ENCODE data around the gene INSR.
"Not testable (repeated sequence)": the region's sequence is repeated elsewhere in the genome, so short reads cannot be mapped to it uniquely, and the experiment has no call there.

Gene INSR

DNA sequence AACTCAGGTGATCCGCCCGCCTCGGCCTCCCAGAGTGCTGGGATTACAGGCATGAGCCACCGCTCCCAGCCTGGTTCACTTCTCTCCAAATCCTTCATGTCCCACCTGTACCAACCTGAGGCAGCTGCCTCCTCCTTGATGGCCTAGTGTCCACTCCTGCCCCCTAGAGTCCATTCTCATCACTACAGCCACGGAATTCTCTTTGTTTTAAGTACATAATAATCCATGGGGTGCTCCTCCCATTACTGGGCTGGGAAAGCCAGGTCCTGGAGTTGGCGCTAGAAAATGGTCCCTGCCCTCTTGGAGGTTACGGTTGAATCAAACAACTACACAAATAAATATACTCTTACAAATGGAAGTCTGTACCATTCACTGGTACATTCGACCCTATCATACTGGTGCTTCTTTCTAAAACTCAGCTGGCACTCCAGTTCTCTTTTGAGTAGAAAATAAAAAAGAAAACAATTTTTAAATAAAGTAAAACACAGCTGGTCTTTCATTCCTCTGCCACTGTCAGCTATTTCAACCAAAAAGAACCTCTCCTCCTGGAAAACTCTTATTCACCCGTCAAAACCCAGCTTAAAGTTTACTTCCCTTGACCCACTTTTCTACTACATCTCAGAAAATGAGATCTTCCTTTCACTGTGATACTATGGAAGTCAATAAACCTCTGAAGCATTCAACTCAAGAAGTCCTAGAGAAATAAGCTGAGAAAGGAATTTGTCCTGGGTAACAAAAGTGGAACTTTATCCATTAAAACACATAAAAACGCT lies 32.1 kb upstream of the INSR start:
- Histone ChIP-seq H3K4me3 (ENCODE audit: extremely low read depth, insufficient read depth, low read length, poor library complexity, severe bottlenecking) (no peak overlapping the region), H3K9me3 (ENCODE audit: control insufficient read depth, low read length) (no peaks in the 10 kb centered on the region), H3K36me3 (ENCODE audit: control insufficient read depth, insufficient read depth, low read length) (no peaks in the 10 kb centered on the region), H3K27ac (ENCODE audit: low read depth, low read length, severe bottlenecking) (no peak overlapping the region), H3K4me1 (ENCODE audit: control insufficient read depth, insufficient read depth, low read length, poor library complexity, severe bottlenecking) (no peaks in the 10 kb centered on the region)
- WGBS, 2 experiments (ENCODE audit: insufficient coverage in 2 of 2), result 57 to 88% methylated on average over 5 to 7 of the region's 10 CpGs

DNA sequence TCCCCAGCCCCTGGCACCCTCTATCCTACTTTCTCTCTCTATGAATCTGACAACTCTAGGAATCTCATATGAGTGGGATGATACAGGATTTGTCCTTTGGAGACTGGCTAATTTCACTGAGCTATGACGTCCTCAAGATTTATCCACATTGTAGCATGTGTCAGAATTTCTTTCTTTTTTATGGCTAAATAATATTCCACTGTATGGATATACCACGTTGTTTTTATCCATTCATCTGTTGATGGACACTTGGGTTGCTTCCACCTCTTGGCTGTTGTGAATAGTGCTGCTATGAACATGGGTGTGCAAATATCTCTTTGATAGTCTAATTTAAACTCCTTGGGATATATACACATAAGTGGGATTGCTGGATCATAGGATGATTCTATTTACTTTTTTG lies 24.0 kb upstream of the INSR start:
- Histone ChIP-seq H3K36me3 (ENCODE audit: control insufficient read depth, insufficient read depth, low read length) (no peaks in the 10 kb centered on the region), H3K9me3 (ENCODE audit: control insufficient read depth, low read length) (no peaks in the 10 kb centered on the region), H3K27ac (ENCODE audit: low read depth, low read length, severe bottlenecking) (no peak overlapping the region), H3K4me3 (ENCODE audit: extremely low read depth, insufficient read depth, low read length, poor library complexity, severe bottlenecking) (no peak overlapping the region), H3K4me1 (ENCODE audit: control insufficient read depth, insufficient read depth, low read length, poor library complexity, severe bottlenecking) (no peaks in the 10 kb centered on the region)
- WGBS, 2 experiments (ENCODE audit: insufficient coverage in 2 of 2), result no CpG with 5 or more reads among the region's 2 CpGs

DNA sequence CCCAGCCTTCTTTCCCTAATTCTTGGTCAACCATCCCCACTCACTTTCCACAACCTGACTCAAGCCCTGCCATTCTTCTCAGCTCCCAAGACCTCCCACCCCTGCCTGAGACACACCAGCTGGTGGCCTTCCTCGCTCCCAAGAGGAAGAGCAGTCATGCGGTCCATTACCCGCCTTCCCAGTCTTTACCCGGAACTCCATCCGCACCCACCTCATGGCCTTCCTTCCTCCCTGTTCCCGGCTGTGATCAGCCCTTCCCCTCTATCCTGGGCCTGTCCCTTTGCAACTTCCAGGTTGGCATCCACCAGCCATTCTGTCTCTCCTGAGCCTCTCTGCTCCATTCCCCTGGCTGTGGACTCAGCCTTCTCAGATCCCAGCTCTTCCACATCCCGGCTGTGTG lies 18.6 kb upstream of the INSR start:
- Histone ChIP-seq H3K4me1 (ENCODE audit: control insufficient read depth, insufficient read depth, low read length, poor library complexity, severe bottlenecking) (no peaks in the 10 kb centered on the region), H3K27ac (ENCODE audit: low read depth, low read length, severe bottlenecking) (no peak overlapping the region), H3K4me3 (ENCODE audit: extremely low read depth, insufficient read depth, low read length, poor library complexity, severe bottlenecking) (no peak overlapping the region), H3K36me3 (ENCODE audit: control insufficient read depth, insufficient read depth, low read length) (no peaks in the 10 kb centered on the region), H3K9me3 (ENCODE audit: control insufficient read depth, low read length) (no peaks in the 10 kb centered on the region)
- 94 to 95% methylated on average over 6 of the region's 7 CpGs for WGBS, 2 experiments (ENCODE audit: insufficient coverage in 2 of 2)

DNA sequence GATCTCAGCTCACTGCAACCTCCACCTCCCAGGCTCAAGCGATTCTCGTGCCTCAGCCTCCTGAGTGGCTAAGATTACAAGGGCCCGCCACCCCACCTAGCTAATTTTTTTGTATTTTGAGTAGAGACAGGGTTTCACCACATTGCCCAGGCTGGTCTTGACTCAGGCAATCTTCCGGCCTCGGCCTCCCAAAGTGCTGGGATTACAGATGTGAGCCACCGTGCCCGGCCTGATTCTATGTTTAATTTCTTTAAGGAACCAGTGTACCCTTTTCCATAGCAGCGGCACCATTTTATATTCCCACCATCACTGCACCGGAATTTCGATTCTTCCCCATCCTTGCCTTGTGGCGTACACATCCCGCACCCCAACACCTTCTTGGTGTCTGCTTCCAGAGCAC lies 17.7 kb upstream of the INSR start:
- H3K4me1 ChIP-seq (ENCODE audit: control insufficient read depth, insufficient read depth, low read length, poor library complexity, severe bottlenecking), result no peaks in the 10 kb centered on the region
- no peak overlapping the region for H3K4me3 ChIP-seq (ENCODE audit: extremely low read depth, insufficient read depth, low read length, poor library complexity, severe bottlenecking)
- no peaks in the 10 kb centered on the region for H3K36me3 ChIP-seq (ENCODE audit: control insufficient read depth, insufficient read depth, low read length)
- no peak overlapping the region for H3K27ac ChIP-seq (ENCODE audit: low read depth, low read length, severe bottlenecking)
- 92 to 95% methylated on average over 10 to 11 of the region's 12 CpGs for WGBS, 2 experiments (ENCODE audit: insufficient coverage in 2 of 2)
- no peaks in the 10 kb centered on the region for H3K9me3 ChIP-seq (ENCODE audit: control insufficient read depth, low read length)

DNA sequence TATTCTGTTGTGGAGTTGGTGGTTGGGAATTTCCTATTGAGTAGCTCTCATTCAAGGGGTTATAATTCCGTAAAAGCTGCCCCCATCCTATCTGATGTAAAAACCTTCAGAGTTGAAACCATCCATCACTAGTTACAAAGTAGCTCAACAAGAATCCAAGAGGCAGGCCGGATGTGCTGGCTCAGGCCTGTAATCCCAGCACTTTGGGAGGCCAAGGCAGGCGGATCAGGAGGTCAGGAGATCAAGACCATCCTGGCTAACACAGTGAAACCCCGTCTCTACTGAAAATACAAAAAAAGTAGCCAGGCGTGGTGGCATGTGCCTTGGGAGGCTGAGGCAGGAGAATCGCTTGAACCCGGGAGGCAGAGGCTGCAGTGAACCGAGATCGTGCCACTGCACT lies 14.1 kb upstream of the INSR start:
- H3K4me1 ChIP-seq (ENCODE audit: control insufficient read depth, insufficient read depth, low read length, poor library complexity, severe bottlenecking); H3K9me3 ChIP-seq (ENCODE audit: control insufficient read depth, low read length); H3K27ac ChIP-seq (ENCODE audit: low read depth, low read length, severe bottlenecking); H3K36me3 ChIP-seq (ENCODE audit: control insufficient read depth, insufficient read depth, low read length); H3K4me3 ChIP-seq (ENCODE audit: extremely low read depth, insufficient read depth, low read length, poor library complexity, severe bottlenecking): not testable (repeated sequence)
- WGBS, 2 experiments (ENCODE audit: insufficient coverage in 2 of 2), result 93 to 94% methylated on average over 7 to 8 of the region's 9 CpGs

DNA sequence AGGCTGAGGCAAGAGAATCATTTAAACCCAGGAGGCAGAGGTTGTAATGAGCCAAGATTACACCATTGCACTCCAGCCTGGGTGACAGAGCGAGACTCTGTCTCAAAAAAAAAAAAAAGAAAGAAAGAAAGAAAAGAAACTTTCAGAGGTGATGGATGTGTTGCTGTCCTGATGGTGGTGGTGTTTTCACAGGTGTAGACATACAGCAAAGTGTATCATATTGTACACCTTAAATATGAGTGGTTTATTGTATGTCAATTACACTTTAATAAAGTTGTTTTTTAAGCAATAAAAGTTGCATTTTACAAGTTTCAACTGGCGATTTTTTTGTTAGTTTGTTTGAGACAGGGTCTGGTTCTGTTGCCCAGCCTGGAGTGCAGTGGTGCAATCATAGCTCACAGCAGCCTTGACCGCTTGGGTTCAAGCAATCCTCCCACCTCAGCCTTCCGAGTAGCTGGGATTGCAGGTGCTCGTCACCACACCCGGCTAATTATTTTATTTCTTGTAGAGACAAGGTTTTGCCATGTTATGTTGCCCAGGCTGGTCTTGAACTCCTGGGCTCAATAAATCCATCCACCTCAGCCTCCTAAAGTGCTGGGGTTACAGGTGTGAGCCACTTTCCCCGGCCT lies 13.5 kb upstream of the INSR start:
- Histone ChIP-seq H3K36me3 (ENCODE audit: control insufficient read depth, insufficient read depth, low read length) (no peaks in the 10 kb centered on the region), H3K27ac (ENCODE audit: low read depth, low read length, severe bottlenecking) (no peak overlapping the region), H3K4me3 (ENCODE audit: extremely low read depth, insufficient read depth, low read length, poor library complexity, severe bottlenecking) (no peak overlapping the region), H3K4me1 (ENCODE audit: control insufficient read depth, insufficient read depth, low read length, poor library complexity, severe bottlenecking) (no peaks in the 10 kb centered on the region), H3K9me3 (ENCODE audit: control insufficient read depth, low read length) (no peaks in the 10 kb centered on the region)
- WGBS, 2 experiments (ENCODE audit: insufficient coverage in 2 of 2), result 89 to 92% methylated on average over 3 to 4 of the region's 7 CpGs

DNA sequence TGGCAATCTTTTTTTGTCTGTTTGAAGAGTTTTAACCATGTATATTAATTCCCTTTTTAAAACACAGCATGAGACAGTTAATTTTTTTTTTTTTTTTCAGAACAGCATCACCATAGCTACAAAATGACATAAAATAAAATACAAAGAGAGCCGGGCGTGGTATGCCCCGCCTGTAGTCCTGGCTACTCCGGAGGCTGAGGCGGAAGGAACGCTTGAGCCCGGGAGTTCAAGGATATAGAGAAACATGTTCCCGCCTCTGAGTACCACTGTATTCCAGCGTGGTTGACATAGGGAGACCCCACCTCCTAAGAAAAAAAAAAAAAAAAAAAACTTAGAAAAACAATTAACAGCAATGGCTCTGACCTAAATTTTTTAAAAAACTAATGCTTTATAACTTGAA lies 10.0 kb upstream of the INSR start:
- no peaks in the 10 kb centered on the region for H3K9me3 ChIP-seq (ENCODE audit: control insufficient read depth, low read length)
- 80 to 90% methylated on average over 2 to 3 of the region's 9 CpGs for WGBS, 2 experiments (ENCODE audit: insufficient coverage in 2 of 2)
- no peak overlapping the region for H3K4me3 ChIP-seq (ENCODE audit: extremely low read depth, insufficient read depth, low read length, poor library complexity, severe bottlenecking)

DNA sequence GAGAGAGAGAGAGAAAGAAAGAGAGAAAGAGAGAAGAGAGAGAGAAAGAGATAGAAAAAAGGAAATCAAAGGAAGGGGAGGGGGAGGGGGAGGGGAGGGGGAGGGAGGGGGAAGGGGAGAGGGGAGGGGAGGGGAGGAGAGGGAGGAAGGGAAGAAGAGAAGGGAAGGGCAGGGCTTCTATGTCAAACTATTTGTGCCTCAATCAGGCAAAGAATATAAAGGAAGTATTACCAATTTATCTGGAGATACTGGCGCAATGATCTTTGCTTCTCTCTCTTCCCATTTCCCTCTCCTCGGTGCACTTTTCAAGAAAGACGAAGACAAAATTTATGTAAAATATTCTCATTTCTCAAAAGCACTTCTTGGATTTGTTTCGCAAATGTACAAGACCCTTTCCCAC lies 9.3 kb upstream of the INSR start:
- Histone ChIP-seq H3K27ac (ENCODE audit: low read depth, low read length, severe bottlenecking) (no peak overlapping the region), H3K9me3 (ENCODE audit: control insufficient read depth, low read length) (no peaks in the 10 kb centered on the region), H3K36me3 (ENCODE audit: control insufficient read depth, insufficient read depth, low read length) (no peaks in the 10 kb centered on the region), H3K4me3 (ENCODE audit: extremely low read depth, insufficient read depth, low read length, poor library complexity, severe bottlenecking) (no peak overlapping the region), H3K4me1 (ENCODE audit: control insufficient read depth, insufficient read depth, low read length, poor library complexity, severe bottlenecking) (no peaks in the 10 kb centered on the region)
- WGBS, 2 experiments (ENCODE audit: insufficient coverage in 2 of 2), result 91% methylated on average over 3 of the region's 4 CpGs; no CpG with 5 or more reads in 1 of the 2 experiments

More for the DNA sequence above, 10.0 kb upstream of the INSR start:
- Histone ChIP-seq H3K36me3 (ENCODE audit: control insufficient read depth, insufficient read depth, low read length) (no peaks in the 10 kb centered on the region), H3K27ac (ENCODE audit: low read depth, low read length, severe bottlenecking) (no peak overlapping the region), H3K4me1 (ENCODE audit: control insufficient read depth, insufficient read depth, low read length, poor library complexity, severe bottlenecking) (no peaks in the 10 kb centered on the region)

DNA sequence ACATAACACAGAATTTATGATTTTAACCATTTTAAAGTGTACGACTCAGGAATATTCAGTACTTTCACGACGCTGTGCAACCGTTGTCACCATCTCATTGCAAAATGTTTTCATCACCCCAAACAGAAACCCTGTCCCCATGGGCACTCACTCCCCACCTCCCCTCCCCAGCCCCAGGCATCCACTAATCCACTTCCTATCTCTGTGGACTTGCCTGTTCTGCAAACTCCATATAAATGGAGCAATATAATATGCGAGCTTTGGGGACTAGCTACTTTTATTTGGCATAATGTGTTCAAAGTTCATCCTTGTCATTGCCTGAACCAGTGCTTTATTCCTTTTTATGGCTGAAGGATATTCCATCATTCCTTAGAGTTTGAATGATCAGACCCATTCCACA lies 7.3 kb upstream of the INSR start:
- no peak overlapping the region for H3K4me3 ChIP-seq (ENCODE audit: extremely low read depth, insufficient read depth, low read length, poor library complexity, severe bottlenecking)
- WGBS, 2 experiments (ENCODE audit: insufficient coverage in 2 of 2), result 90 to 100% methylated on average over 2 of the region's 5 CpGs
- no peak overlapping the region for H3K27ac ChIP-seq (ENCODE audit: low read depth, low read length, severe bottlenecking)
- H3K9me3 ChIP-seq (ENCODE audit: control insufficient read depth, low read length), result no peaks in the 10 kb centered on the region
- no peaks in the 10 kb centered on the region for H3K4me1 ChIP-seq (ENCODE audit: control insufficient read depth, insufficient read depth, low read length, poor library complexity, severe bottlenecking)
- H3K36me3 ChIP-seq (ENCODE audit: control insufficient read depth, insufficient read depth, low read length), result no peaks in the 10 kb centered on the region

DNA sequence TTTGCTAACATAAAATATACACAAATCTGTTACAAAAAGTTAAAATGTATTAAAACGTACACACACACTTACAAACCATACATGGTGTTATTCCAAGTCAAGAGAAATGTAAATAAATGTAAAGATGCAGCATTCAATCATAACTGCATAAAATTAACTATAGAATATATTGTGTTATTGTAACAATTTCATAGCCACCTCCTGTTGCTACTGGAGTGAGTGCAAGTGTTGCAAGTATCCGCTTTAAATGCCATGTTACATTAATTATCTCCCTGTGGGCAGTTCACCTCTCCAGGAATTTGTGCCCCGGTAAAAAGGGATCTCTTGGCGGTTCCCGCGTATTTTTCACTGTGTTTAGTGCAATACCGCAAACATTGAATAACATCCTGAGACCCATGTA lies 3.5 kb upstream of the INSR start:
- Histone ChIP-seq H3K9me3 (ENCODE audit: control insufficient read depth, low read length) (no peaks in the 10 kb centered on the region), H3K4me3 (ENCODE audit: extremely low read depth, insufficient read depth, low read length, poor library complexity, severe bottlenecking) (no peak overlapping the region), H3K36me3 (ENCODE audit: control insufficient read depth, insufficient read depth, low read length) (no peaks in the 10 kb centered on the region), H3K4me1 (ENCODE audit: control insufficient read depth, insufficient read depth, low read length, poor library complexity, severe bottlenecking) (no peaks in the 10 kb centered on the region), H3K27ac (ENCODE audit: low read depth, low read length, severe bottlenecking) (no peak overlapping the region)
- WGBS, 2 experiments (ENCODE audit: insufficient coverage in 2 of 2), result 80 to 90% methylated on average over 6 of the region's 7 CpGs

DNA sequence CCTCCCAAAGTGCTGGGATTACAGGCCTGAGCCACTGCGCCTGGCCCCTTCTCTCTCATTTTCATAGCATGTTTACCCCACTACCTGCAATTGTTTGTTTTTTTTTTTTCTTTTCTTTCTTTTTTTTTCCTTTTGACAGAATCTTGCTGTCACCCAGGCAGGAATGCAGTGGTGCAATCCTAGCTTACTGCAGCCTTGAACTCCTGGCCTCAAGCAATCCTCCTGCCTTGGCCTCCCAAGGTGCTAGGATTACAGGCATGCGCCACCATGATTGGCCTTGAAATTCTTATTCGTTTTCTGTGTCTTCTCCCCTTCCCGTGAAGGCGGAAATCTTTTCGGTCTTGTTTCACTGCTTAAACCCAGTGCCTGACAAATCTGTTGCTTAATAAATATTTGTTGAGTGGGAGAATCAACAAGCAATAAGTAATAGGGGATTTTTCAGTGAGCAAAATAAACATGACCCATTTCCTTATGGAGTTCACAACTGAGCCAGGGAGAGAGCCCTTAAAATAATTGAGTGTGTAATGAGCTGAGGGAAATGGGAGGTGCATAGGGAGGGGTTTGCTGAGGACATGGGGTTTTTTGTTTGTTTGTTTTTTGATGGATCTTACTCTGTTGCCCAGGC lies 1.8 kb upstream of the INSR start:
- WGBS, 2 experiments (ENCODE audit: insufficient coverage in 2 of 2), result 86 to 94% methylated on average over 2 to 5 of the region's 6 CpGs
- Histone ChIP-seq H3K27ac (ENCODE audit: low read depth, low read length, severe bottlenecking) (no peak overlapping the region), H3K4me1 (ENCODE audit: control insufficient read depth, insufficient read depth, low read length, poor library complexity, severe bottlenecking) (no peaks in the 10 kb centered on the region), H3K9me3 (ENCODE audit: control insufficient read depth, low read length) (no peaks in the 10 kb centered on the region), H3K4me3 (ENCODE audit: extremely low read depth, insufficient read depth, low read length, poor library complexity, severe bottlenecking) (no peak overlapping the region), H3K36me3 (ENCODE audit: control insufficient read depth, insufficient read depth, low read length) (no peaks in the 10 kb centered on the region)
